Hair follicular keratinocyte (primary cell): ENCODE results near the gene BTBD3. TPM values are rescaled to one million over a fixed set of nuclear protein-coding genes. Genes with fewer than 3 reads are reported as not detected.

ENCODE experiments used
- total RNA-seq: library from RNA; depleted of rRNA; stranded (reverse); fragments of >200 nt; gene quantifications from 2 replicates; pipeline ENCODE4 v1.2.3, GENCODE V29; 2015

BTBD3 gene
- total RNA-seq = 11.5 and 13.4 TPM in 2 replicates

DNA sequence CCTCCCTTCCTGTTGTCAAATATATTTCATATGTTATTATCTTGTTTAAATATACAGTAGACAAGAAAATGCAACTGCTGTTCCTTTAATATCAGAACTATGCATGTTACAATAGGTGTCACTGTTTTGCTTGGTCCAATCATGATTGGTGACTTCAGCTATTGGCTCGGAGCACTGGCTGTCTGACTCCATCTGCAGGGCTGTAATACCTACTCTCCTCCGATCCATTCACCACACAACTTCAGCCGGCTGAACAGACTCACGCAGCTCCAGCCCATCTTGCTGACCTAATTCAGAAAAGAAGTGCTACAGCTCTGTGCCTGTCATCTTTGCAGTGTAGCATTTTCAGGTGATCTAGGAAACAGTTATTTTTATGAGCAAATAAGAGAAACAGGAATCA is at the start of gene BTBD3:
Gene BTBD3 (plus strand): TSS at position 231 of the 400 bp plus-strand sequence. CDS start 383 bp downstream, outside the sequence.

